IgD-negative memory B cell (primary cell): ENCODE data around the gene CHRNA7. TPM values are rescaled to one million over a fixed set of nuclear protein-coding genes. Genes with fewer than 3 reads are reported as not detected.
A peak's percentile ranks its signal among the peaks of the same experiment; 100 is the strongest.

Source experiments
- H3K27ac Mint-ChIP-seq, 3 donors: one replicate each; pipeline ENCODE4 v1.8.0; 2020 to 2022; ENCODE audit warnings: mild to moderate bottlenecking in 3 of 3, mixed read lengths in 3 of 3, moderate library complexity in 1 of 3
- H3K27me3 Mint-ChIP-seq: one replicate; pipeline ENCODE4 v1.8.0; 2021; ENCODE audit warnings: mixed read lengths
- H3K36me3 Mint-ChIP-seq: one replicate; pipeline ENCODE4 v1.8.0; 2020; ENCODE audit warnings: mild to moderate bottlenecking, mixed read lengths
- H3K4me1 Mint-ChIP-seq, 3 donors: one replicate each; pipeline ENCODE4 v1.8.0; 2020 to 2022; ENCODE audit warnings: mixed read lengths in 3 of 3, mild to moderate bottlenecking in 1 of 3
- H3K4me3 Mint-ChIP-seq, 4 donors: one replicate each; pipeline ENCODE4 v1.8.0; 2020 to 2022; ENCODE audit warnings: mild to moderate bottlenecking in 4 of 4, mixed read lengths in 4 of 4, moderate library complexity in 3 of 4
- H3K9me3 Mint-ChIP-seq, 3 donors: one replicate each; pipeline ENCODE4 v1.8.0; 2020 to 2021; ENCODE audit warnings: mixed read lengths in 3 of 3, mild to moderate bottlenecking in 1 of 3
- polyA plus RNA-seq: library from polyadenylated mRNA; unstranded; fragments of 300-500 nt; fragmentation: Illumina TruSeq; gene quantifications from one replicate; pipeline ENCODE4 v1.2.3, GENCODE V29; 2021

Gene CHRNA7
- polyA plus RNA-seq, 1 donor from 2014 or later = not detected

GRCh38 chr15:32099956-32100684, 69.8 kb downstream of the CHRNA7 start:
- Mint-ChIP-seq H3K9me3 (peaks cover 0 to 3% (median 0%) of the 10 kb centered on the region in 3 donors), H3K27ac (no peak overlapping the region), H3K4me1 (no peaks in the 10 kb centered on the region), H3K4me3 (no peak overlapping the region), H3K27me3 (peaks cover 17% of the 10 kb centered on the region), H3K36me3 (peaks cover 2% of the 10 kb centered on the region)

DNA sequence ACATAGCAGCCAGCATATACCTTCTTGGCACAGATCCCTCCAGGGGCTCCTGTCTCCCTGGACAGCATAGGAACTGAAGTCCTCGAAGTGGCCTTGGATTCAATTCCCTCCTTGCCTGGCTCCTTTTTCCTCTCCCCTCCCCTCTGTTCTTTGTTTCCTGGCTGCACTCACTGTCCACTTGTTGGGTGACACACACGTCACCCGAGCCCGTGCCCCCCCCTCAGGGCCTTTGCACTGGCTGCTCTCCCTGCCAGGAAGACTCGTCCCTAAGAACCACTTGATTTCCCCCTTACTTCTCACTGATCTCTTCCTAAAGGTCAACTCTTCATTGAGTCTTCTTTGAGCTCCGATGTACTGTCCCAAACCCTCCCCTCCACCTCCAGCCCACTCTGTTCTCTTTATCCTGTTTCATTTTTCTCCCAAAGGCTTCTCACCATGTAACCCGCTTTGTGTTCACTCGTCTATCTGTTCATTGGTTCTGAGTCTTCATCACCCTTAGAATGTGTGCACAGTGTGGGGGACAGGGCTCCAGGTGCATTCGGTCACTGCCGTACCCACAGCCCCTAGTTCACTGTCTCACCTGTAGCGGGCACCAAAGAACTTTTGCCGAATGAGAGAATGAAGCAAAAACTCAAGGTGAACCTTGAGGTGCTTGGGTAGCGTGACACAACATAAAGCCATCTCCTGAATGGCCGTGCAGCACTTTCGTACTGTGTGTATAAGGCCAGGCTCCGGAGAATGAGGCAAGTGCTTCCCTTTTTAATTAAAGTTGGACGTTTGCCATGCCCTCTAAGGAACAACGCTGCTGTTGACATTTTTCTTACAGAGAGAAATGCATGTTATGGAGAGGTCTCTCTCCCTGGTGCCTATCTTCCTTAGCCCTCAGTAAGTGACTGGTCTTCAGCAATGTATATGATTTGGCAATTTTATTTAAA, 74.0 kb downstream of the CHRNA7 start:
- H3K36me3 Mint-ChIP-seq = no peaks in the 10 kb centered on the region
- peaks cover 0 to 7% (median 0%) of the 10 kb centered on the region in 3 donors for H3K9me3 Mint-ChIP-seq
- H3K27ac Mint-ChIP-seq = no peak overlapping the region
- H3K4me3 Mint-ChIP-seq = no peak overlapping the region
- H3K4me1 Mint-ChIP-seq = no peaks in the 10 kb centered on the region
- H3K27me3 Mint-ChIP-seq = peaks cover 19% of the 10 kb centered on the region

DNA sequence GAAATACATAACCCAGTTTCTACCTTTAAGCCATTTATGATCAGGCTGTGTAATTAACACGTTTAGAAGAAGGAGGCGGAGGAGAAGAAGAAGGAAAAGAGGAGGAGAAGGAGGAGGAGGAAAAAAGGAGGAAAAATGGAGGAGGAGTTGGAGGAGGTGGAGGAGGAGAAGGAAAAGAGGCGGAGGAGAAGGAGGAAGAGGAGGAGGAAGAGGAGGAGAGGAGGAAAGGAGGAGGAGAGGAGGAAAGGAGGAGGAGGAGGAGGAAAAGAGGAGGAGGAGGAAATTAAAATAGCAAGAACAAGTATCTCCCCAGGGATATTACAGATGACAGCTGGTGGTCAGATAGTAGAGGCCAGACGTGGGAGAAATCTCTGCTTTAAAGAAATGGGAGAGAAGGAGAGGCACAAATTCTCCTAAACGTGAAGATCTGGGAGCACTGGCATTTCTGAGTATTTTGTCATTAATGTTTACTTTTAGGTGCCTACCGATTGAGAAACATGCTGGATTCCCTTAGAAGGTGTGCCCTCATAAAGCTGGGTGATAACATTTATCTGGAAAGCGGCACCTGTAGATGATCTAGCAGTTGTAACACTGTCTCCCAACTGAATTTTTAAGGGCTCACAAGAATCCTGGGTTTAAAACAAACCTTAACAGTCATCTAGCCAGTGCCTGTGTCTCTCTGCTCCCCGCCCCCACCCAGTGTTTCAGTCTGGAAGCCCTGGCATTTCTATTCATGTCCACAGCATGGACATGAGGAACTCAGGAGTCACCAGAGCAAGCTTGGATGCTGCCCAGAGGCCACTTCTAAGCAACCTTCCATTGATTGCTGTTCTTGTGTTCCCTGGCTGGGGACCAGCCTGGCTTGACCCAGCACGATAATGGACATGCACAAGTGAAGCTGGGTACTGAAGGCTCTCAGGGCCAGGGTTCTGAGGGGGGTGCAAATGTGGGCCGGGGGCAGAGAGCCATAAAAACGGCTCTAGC, 75.2 kb downstream of the CHRNA7 start:
- Mint-ChIP-seq H3K9me3 (peaks cover 0 to 7% (median 0%) of the 10 kb centered on the region in 3 donors), H3K27me3 (peaks cover 21% of the 10 kb centered on the region), H3K27ac (no peak overlapping the region), H3K36me3 (no peaks in the 10 kb centered on the region), H3K4me3 (no peak overlapping the region), H3K4me1 (no peaks in the 10 kb centered on the region)

DNA sequence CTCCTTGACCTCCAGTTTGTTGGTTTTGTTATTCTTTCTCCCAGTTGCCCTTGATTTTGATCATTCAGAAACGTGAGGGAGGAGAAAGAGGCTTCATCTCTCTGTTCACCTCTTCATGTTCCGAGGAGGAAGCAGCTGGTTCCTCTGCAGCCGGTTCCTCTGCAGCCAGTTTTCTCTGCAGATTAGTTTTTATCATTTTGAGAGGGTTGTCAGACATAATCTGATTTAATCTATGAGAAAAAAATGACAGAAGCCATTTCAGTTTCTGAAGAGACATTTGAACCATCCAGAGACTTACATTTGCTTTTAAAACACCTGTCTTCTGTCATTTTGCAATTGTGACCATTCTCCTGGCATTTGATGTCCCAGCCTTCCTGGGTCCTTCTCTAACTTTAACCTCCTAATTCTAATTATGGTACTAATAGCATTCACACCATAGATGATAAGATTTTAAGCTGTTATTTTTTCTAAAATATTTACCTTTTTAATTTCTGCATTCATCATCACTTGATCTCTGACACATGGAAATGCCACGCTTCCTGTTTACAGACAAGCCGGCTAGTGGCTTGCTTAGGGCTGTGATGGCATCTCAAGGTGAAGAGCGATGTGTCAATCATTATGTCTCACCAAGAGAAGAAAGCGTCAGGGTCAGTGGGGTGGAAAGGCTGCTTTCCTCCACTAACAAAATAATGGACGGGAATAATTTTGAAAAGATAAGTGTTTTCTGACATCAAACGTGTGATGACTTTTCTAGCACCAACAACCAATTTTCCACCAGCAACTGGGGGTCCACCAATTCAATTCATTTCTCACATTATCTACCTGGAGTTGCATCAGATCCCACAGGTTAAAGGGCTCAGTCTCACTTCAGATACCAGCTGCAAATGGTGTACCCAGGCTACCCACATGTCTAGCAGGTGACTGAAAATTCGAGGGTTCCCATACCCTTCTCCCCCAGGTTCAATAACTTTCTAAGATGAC, 76.4 kb downstream of the CHRNA7 start:
- H3K27me3 Mint-ChIP-seq = peaks cover 19% of the 10 kb centered on the region
- H3K27ac Mint-ChIP-seq = no peak overlapping the region
- H3K36me3 Mint-ChIP-seq = no peaks in the 10 kb centered on the region
- H3K4me1 Mint-ChIP-seq = no peaks in the 10 kb centered on the region
- H3K9me3 Mint-ChIP-seq = peaks cover 0 to 7% (median 0%) of the 10 kb centered on the region in 3 donors
- H3K4me3 Mint-ChIP-seq = peak overlapping the region in 2 of 4 donors; percentile 15 to 65

DNA sequence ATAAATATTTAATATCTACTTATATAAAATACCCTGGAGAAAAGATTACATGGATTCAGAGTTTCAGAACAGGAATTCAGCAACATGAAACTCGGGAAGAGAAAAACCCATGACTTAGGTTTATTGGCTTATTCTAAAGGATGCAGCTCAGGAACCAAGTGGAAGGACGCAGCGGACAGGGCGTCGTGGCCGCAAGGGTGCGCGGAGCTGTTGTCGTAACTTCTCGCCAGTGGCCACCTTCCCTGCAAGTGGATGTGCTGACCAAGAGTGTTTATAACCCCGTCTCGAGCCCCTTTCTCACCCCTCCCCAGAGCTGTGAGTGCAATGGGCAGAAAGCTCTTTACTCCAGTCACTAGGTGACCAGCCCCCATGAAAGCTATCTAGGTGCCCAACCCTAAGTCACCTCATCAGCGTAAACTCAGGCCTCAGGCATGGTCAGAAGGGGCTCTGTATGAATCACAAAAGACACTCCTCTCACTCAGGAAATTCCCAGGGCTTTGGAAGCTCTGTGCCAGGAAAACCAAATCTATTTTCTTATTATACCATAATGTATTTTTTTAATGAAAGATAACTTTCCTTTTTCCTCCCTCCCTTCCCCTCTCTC, 77.3 kb downstream of the CHRNA7 start:
- H3K27ac Mint-ChIP-seq = no peak overlapping the region

DNA sequence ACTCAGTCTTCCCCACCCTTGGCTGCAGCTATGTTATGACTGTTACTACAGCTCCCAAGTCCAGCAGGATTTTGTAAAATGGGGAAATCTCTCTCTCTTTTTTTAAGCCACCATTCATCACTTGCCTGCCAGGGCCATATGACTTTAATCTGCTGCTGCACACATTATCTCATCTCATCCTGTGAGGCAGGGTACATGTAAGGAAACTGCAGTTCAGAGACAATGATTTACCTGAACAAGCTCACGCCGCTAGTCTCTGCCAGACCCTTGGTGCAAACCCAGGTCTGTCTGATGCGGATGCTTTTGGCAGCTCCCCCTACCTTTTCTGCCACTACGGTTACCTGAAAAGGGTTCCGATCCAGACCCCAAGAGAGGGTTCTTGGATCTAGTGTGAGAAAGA, 78.3 kb downstream of the CHRNA7 start:
- Mint-ChIP-seq H3K4me3 (no peak overlapping the region), H3K4me1 (no peaks in the 10 kb centered on the region), H3K9me3 (peaks cover 0 to 7% (median 0%) of the 10 kb centered on the region in 3 donors), H3K36me3 (no peaks in the 10 kb centered on the region), H3K27ac (no peak overlapping the region), H3K27me3 (peaks cover 22% of the 10 kb centered on the region)

More for the DNA sequence above, 77.3 kb downstream of the CHRNA7 start:
- no peaks in the 10 kb centered on the region for H3K4me1 Mint-ChIP-seq
- peaks cover 0 to 7% (median 0%) of the 10 kb centered on the region in 3 donors for H3K9me3 Mint-ChIP-seq
- H3K36me3 Mint-ChIP-seq = no peaks in the 10 kb centered on the region
- no peak overlapping the region for H3K4me3 Mint-ChIP-seq
- H3K27me3 Mint-ChIP-seq = peaks cover 22% of the 10 kb centered on the region

- H3K27ac Mint-ChIP-seq = no peak overlapping the region
- H3K27me3 Mint-ChIP-seq = peaks cover 12% of the 10 kb centered on the region
- no peaks in the 10 kb centered on the region for H3K4me1 Mint-ChIP-seq
- H3K9me3 Mint-ChIP-seq = peaks cover 0 to 4% (median 0%) of the 10 kb centered on the region in 3 donors
- H3K4me3 Mint-ChIP-seq = no peak overlapping the region
- H3K36me3 Mint-ChIP-seq = no peaks in the 10 kb centered on the region
Measured at GRCh38 chr15:32112101-32112500, 81.8 kb downstream of the CHRNA7 start.

GRCh38 chr15:32113224-32113623, 82.9 kb downstream of the CHRNA7 start:
- no peaks in the 10 kb centered on the region for H3K4me1 Mint-ChIP-seq
- no peak overlapping the region for H3K27ac Mint-ChIP-seq
- peaks cover 0 to under 1% (median 0%) of the 10 kb centered on the region in 3 donors for H3K9me3 Mint-ChIP-seq
- peaks cover 16% of the 10 kb centered on the region for H3K27me3 Mint-ChIP-seq
- no peaks in the 10 kb centered on the region for H3K36me3 Mint-ChIP-seq
- H3K4me3 Mint-ChIP-seq = no peak overlapping the region

DNA sequence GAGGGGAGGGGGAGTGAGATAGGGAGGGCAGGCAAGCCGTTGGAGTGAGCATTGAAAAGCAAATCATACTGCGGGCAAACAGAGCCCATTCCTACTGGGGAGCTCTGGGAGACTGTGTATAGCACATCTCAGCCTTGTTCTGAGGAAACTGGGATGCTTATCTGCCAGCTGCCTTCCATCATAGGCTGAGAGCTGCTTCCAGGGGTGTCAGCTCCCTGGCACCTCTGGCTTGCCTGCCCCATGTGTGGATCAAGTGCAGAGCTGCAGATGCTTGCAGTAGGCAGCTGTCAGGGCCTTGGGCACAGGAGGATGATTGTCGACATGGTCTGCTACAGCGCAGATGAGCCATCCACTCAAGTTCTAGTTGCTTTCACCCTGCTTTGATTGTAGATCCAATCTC, 86.8 kb downstream of the CHRNA7 start:
- H3K27ac Mint-ChIP-seq = no peak overlapping the region
- no peaks in the 10 kb centered on the region for H3K36me3 Mint-ChIP-seq
- H3K4me1 Mint-ChIP-seq = no peaks in the 10 kb centered on the region
- peaks cover 8% of the 10 kb centered on the region for H3K27me3 Mint-ChIP-seq
- H3K9me3 Mint-ChIP-seq = no peaks in the 10 kb centered on the region
- no peak overlapping the region for H3K4me3 Mint-ChIP-seq

- H3K27ac Mint-ChIP-seq = no peak overlapping the region
- no peak overlapping the region for H3K4me3 Mint-ChIP-seq
- no peaks in the 10 kb centered on the region for H3K9me3 Mint-ChIP-seq
- H3K36me3 Mint-ChIP-seq = no peaks in the 10 kb centered on the region
- no peaks in the 10 kb centered on the region for H3K4me1 Mint-ChIP-seq
- peaks cover 7% of the 10 kb centered on the region for H3K27me3 Mint-ChIP-seq
Measured at GRCh38 chr15:32119286-32119685, 89.0 kb downstream of the CHRNA7 start.

DNA sequence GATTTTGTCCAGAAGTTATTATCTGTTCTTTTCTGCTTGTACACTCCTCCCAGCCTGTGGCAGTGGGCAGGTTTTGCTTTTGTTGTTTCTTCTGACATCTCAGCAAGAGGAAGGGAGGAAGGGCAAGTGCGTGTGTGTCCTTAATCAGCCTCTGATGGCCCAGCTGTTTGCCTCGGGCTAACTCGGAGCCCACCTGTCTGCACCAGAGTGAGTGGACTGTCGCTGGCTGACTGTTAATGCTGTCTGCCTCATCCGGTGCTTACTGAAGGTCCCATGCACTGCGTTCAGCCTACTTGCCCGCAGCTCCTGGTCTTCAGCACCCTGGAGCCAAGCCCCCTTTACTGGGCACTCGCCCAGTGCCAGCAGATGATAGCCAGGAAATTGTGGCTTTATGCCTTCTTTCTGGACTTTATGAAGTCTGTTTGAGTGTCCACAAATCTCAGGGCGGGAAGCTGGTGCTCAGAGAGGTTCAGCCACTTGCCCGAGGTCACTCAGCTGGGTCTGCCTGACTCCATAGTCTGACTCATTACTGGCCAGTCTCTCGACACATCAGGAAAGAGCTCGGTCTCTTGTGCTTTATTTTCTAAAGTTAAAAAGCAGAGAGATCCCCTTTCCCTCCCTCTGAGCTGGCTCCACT, 89.5 kb downstream of the CHRNA7 start:
- Mint-ChIP-seq H3K27me3 (peaks cover 9% of the 10 kb centered on the region), H3K4me3 (no peak overlapping the region), H3K27ac (no peak overlapping the region), H3K36me3 (no peaks in the 10 kb centered on the region), H3K9me3 (no peaks in the 10 kb centered on the region), H3K4me1 (no peaks in the 10 kb centered on the region)

DNA sequence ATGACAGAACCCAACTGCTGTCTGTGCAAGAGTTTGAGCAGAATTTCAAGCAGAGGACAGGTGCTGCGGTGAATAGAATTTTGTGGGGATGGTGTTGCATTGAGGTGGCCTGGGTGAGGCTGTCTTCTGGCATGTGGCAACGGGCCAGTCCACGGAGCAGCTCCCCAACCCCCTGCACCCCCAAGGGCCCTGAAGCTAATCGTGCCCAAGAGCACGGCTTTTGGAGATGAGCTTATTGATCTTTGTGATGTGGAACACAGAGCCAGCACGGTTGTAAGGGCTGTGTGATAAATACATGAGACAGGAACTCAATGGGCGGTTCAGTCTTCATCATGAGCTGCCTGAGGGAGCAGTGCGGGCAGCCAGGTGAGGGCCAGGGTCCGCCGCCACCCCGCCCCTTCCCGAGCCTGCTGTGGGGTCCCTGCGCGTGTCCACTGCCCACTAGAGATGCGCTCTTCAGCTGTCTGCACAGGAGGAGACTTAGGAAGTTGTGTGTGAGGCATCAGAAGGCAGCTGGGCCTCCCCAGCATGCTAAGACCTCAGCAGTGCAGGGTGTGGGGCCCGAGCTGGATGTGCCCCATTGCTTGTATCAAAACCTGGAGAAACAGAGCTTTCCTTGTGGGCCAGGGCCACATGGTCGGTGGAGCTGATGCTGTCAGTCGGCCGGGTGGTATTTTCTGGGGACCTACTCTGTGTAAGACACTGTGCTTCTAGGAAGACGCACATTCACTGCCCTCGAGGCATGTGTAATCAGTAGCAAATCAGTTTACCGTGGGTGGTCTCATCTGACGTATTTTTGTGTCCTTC, 90.5 kb downstream of the CHRNA7 start:
- Mint-ChIP-seq H3K4me1 (no peaks in the 10 kb centered on the region), H3K27me3 (peaks cover 10% of the 10 kb centered on the region), H3K9me3 (no peaks in the 10 kb centered on the region), H3K36me3 (no peaks in the 10 kb centered on the region), H3K4me3 (no peak overlapping the region), H3K27ac (no peak overlapping the region)
